Measurements from ENCODE around the gene ARL6IP1.
"Not testable (repeated sequence)": the region's sequence is repeated elsewhere in the genome, so short reads cannot be mapped to it uniquely, and the experiment has no call there.

ARL6IP1 gene

GRCh38 chr16:18799500-18799899 is 1.8 kb downstream of the ARL6IP1 start:
- no peak for DNase-seq (ENCODE audit: low read depth in 2 of 2)

DNA sequence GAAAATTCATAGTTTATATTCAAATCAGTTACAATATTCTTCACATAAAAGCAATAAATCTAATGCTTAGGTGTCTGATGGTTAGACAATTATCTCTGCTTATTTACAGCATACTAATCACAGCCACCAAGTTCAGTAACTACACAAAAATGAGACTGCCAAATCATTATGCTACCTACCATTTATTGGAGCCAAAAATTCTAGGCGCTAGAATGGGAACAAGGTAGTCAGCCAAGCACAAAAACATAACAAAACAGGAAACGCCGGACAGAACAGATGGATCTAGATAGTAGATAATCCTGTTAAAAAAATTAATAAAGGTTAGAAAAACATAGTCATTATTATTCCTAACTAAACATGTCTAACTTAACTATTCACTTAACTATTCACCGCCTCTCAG is 3.6 kb downstream of the ARL6IP1 start:
- no peak for DNase-seq (ENCODE audit: low read depth in 2 of 2)

DNA sequence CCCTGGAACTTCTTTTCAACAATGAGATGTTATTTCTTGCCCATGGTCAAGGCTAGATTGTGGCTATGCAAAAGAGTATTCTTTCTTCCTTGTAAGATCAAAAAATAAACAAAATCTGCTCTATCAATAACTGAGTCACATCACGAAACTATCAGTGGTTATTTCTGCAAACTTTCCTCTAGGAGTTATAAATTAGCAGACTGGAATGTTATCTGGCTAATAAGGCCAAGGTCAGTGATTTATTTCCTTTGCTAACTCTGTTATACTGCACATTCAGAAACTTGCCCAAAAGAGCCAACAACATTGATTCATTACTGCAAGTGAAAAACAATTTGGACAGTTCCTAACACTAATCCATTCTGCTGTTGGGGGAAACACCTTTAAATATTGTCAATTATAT is 5.0 kb downstream of the ARL6IP1 start:
- no peak for DNase-seq (ENCODE audit: low read depth in 2 of 2)

DNA sequence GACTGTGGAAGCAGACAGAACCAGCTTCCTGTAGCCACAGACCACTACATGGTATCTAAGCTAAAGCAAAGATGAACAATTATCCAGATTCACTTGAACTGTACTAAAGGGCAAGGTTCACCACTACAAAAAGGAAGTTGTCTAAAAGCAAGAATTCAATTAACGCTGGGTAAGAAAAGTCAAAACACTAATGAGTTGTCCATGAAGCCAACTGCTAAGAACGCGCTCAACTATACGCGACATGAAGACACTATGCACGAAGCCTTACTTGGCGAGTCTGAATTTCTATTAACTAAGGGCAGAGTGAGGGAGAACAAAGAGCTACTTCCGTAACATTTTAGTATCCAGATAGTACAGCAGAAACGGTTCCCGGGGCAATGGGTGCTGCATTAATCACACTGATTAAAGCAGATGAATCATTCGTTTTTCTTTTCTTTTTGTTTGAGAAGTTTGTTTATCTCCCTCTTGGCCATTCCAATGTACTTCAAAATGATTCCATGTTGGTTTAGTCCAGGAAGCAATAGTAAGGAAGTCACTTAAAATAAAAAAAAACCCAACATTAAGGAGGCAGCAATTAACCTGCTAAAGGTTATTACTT is 8.4 kb downstream of the ARL6IP1 start:
- DNase-seq (ENCODE audit: low read depth in 2 of 2) = no peak

DNA sequence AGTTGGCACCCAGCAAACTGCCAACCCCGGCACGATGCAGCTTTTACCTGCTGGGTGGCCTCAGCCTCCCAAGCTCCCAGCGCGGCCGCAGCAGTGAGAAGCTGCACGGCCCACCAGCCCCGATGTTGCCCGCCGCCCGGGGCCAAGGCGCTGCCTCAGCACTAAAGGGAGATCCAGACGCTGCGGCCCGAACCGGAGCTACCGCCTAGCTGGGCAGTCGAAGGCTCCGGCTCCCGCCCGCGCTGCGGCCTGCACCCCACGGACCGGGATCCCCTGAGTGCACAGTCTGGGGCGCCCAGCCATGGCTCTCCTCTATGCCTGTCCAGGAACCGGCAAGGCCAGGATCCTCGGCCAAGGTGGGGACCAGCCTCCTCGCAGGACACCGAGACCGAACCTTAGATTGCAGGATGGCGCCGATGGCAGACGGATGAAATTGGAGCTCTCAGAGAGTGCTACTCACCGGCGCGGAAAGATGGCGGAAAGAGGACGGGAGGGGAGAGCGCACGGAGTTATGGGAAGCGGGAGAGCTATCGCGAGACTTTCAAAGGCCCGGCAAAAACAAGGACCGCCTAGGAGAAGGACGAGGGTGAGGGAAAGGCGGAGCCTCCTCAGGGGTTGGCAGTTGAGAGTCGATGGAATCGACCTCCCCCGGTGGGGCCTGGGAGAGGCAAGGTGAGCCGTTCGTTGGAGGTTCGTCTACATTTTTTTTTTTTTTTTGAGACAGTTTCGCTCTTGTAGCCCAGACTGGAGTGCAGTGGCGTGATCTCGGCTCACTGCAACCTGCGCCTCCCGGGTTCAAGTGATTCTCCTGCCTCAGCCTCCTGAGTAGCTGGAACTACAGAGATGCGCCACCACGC is 11.3 kb downstream of the ARL6IP1 start, which contains the start of gene RPS15A:
Gene RPS15A, minus strand, starts transcription at position 485 of the 857 bp plus-strand sequence. CDS start 1,221 bp downstream, outside the sequence.
- peak; percentile 77 to 82 for DNase-seq (ENCODE audit: low read depth in 2 of 2)

GRCh38 chr16:18789515-18789849 is 11.9 kb downstream of the ARL6IP1 start:
- no peak for DNase-seq (ENCODE audit: low read depth in 2 of 2)

DNA sequence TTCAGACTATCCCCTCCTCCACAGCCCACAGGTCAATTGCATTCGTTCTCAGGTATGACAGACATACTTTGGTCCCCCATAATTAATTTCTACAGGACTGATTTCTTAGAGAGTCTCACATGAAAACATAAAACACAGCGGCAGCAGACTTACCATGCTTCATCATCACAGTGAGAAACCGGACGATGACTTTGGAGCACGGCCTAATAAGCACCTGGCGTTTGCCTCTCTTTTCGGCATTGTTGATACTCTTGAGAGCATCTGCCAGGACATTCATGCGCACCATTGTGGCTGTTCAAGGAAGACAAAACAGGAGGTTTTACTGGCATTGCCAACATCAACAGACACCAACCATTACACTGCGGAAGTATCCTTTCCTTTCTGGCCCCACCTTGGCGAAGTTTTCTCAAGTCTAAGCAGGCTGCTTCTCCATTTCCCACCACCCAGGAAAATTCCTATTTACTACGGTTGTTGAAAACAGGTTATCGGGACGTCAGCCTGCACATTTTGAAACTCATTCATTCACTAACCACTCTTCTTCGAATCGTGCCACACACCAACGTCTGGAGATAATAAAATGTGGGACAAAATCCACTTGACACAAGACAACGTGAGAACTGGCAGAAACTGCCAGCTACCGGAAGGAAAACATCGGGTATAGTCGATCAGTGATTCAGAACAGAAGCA is 12.4 kb downstream of the ARL6IP1 start:
- DNase-seq (ENCODE audit: low read depth in 2 of 2) = no peak

- no peak for DNase-seq (ENCODE audit: low read depth in 2 of 2)
Observed at GRCh38 chr16:18784917-18785623, 16.3 kb downstream of the ARL6IP1 start.

- DNase-seq (ENCODE audit: low read depth in 2 of 2) = no peak
Observed at GRCh38 chr16:18783430-18784341, 17.7 kb downstream of the ARL6IP1 start.

DNA sequence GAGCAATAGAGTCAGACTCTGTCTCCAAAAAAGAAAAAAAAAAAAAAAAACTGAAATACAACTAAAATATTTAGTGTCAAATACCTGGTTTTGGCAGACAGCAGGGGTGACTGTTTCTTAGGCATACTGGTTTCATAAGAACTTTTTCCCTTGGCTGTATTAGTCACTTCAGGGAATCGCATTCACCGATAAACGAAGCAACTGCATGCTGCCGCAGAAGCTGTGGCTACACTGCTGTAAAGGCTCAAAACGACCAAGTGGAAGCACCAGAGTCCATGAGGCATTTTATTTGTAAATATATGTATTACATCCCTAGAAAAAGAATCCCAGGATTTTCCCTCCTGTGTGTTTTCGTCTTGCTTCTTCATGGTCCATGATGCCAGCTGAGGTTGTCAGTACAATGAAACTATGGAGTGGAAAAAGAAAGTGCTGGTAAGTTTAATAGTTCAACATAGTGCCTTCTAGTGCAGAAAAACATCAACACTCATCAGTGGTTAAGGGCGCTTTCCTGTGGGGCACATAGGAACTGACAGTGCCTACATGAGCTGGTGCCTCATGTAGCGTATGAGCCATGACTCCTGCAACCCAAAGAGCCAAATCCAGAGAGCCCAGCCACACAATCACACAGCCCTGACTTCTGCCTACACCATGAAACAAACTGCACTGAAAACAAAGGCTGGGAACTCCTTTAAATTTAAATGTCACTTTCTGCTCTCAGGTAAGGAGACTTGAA is 18.5 kb downstream of the ARL6IP1 start:
- DNase-seq (ENCODE audit: low read depth in 2 of 2) = no peak

GRCh38 chr16:18781232-18781631 is 20.1 kb downstream of the ARL6IP1 start:
- DNase-seq (ENCODE audit: low read depth in 2 of 2) = not testable (repeated sequence)

DNA sequence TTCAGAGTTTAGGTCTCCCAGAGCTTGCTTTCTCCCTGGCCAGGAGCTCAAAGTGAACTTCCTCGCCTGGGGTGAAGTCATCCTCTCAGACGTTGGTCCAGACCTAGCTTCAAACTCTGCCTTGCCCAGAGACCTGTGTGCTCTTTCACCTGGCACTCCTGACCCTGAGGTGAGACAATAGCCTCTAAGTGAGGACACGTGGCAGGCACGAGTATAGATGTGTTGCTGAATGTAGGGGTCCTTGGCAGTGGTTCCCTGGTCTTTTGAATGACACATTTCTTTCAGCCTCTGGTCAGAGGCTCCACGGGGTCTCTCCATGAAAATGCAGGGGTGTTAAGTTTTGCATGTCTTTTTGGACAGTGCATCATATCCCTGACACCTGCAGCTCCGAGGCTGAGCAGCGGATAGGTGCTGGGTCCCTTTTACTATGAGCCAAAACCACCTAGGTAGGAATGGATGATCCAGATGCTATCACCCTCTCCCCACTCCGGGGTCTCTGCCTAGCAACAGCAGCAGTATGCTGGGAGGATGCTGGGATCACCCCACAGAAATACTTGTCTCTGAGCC is 20.8 kb downstream of the ARL6IP1 start:
- DNase-seq (ENCODE audit: low read depth in 2 of 2) = not testable (repeated sequence)

- not testable (repeated sequence) for DNase-seq (ENCODE audit: low read depth in 2 of 2)
Observed at GRCh38 chr16:18777664-18778063, 23.7 kb downstream of the ARL6IP1 start.

DNA sequence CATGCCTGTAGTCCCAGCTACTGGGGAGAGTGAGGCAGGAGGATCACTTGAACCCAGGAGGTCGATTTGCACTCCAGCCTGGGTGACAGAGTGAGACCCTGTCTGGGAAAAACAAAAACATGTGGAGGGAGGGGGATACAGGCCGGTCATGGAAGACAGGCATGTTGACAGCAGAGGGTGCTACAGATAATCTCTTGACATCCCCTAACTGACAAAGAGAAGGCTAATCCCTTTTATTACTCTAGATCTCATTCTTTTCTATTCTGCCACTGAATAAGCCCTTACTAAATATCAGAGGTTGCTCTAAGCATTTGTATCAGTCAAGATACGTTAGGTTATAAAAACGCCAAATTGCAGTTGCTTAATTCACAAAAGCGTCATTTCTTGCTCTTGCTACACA is 25.0 kb downstream of the ARL6IP1 start:
- not testable (repeated sequence) for DNase-seq (ENCODE audit: low read depth in 2 of 2)

- DNase-seq (ENCODE audit: low read depth in 2 of 2) = not testable (repeated sequence)
Observed at GRCh38 chr16:18774651-18775050, 26.7 kb downstream of the ARL6IP1 start.

DNA sequence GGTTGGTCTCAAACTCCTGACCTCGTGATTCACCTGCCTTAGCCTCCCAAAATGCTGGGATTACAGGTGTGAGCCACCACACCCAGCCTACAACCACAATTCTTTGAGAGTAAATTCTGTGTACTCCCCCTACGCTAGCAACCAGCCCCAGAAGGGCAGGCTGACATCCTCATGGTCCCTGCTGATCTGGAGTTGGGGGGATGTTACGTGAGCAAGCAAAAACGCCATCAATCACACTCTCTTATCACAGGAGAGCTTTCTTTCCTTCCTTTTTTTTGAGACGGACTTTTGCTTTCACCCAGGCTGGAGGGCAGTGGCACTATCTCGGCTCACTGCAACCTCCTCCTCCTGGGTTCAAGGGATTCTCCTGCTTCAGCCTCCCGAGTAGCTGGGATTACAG is 29.2 kb downstream of the ARL6IP1 start:
- not testable (repeated sequence) for DNase-seq (ENCODE audit: low read depth in 2 of 2)

GRCh38 chr16:18770336-18770962 is 30.9 kb downstream of the ARL6IP1 start:
- DNase-seq (ENCODE audit: low read depth in 2 of 2) = not testable (repeated sequence)

- DNase-seq (ENCODE audit: low read depth in 2 of 2) = not testable (repeated sequence)
Observed at GRCh38 chr16:18767217-18767616, 34.1 kb downstream of the ARL6IP1 start.

DNA sequence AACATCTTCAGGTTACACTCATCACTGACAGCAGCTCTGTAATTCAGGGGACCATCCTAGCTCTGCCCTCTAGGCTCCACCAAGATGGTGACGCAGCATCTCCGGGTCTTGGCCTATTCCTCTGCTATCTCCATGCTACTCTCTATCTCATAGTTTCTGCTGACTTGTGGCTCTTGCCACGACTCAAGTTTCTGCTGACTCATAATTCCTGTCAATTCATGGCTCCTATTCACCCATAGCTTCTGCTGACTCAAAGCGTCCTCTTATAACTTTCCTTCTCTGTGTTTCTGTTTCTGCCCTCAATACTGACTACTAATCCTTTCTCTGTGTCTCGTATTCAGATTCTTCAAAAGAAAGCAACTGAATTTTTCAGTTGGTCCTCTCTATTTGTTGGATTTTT is 38.6 kb downstream of the ARL6IP1 start:
- not testable (repeated sequence) for DNase-seq (ENCODE audit: low read depth in 2 of 2)

Data from stimulated activated CD8-positive, alpha-beta memory T cell treated with anti-CD3 and anti-CD28 coated beads, Interleukin-2, amount 100 ng/mL, for 1 hour (primary cell).